ENCODE data around the gene USP10. TPM values are rescaled to one million over a fixed set of nuclear protein-coding genes. Genes with fewer than 3 reads are reported as not detected.

USP10 gene
- total and polyA plus RNA-seq, 2 donors (not counting 3 experiments of a cell fraction or from before 2014, with no cell fraction given): 84.0 to 115 TPM

- no peak for TF ChIP-seq CTCF (IDR thresholded peaks at IDR 0.05; ENCODE audit: extremely low read depth in 1 of 2, insufficient read depth in 1 of 2, low read depth in 1 of 2, low read length in 2 of 2)
- no peak for TF ChIP-seq POLR2A (IDR thresholded peaks at IDR 0.05; ENCODE audit: low read depth, low read length)
- TF ChIP-seq EZH2 (IDR thresholded peaks at IDR 0.05; ENCODE audit: borderline replicate concordance, low read depth, low read length, severe bottlenecking): no peak
- no peak for TF ChIP-seq JUN (IDR thresholded peaks at IDR 0.05; ENCODE audit: borderline replicate concordance, insufficient read depth, insufficient read length, low read depth)
- POLR2A ChIA-PET: no interaction called here
- H3K27ac ChIP-seq (ENCODE audit: insufficient read depth, low read depth, low read length): no peak overlapping the region
- CTCF ChIA-PET: interaction anchor here (0.8 to 1.1 kb wide), 2 partner anchors 19 to 35 kb away, joined by 3 read pairs; no protein-coding TSS in a partner anchor
- FAIRE-seq (no peak), DNase-seq (ENCODE audit: low read depth, low spot score) (no peak)
- H3K4me2 ChIP-seq (ENCODE audit: insufficient read depth, low read length): no peak overlapping the region
- H3K9ac ChIP-seq (replicated peaks; ENCODE audit: extremely low read depth, insufficient read depth, low read length): no peak overlapping the region
- no peaks in the 10 kb centered on the region for H3K9me1 ChIP-seq (replicated peaks; ENCODE audit: control insufficient read depth, extremely low read depth, insufficient read depth, low read length)
- no peak overlapping the region for H3K4me3 ChIP-seq (replicated peaks in 1 of 3; ENCODE audit: insufficient read depth in 1 of 3, low read depth in 1 of 3, low read length in 3 of 3)
- no peaks in the 10 kb centered on the region for H3K27me3 ChIP-seq (ENCODE audit: control insufficient read depth in 2 of 2, insufficient read depth in 2 of 2, low read length in 2 of 2)
- H3K79me2 ChIP-seq (ENCODE audit: control insufficient read depth, insufficient read depth, low read length): peaks cover 96% of the 10 kb centered on the region
- intact Hi-C loops (cut with micrococcal nuclease) (no loop called here), dilution Hi-C loops (cut with MboI; ENCODE audit: extremely low pct_ligation_motif_present, low sequenced_read_pairs) (no loop called here)
- H4K20me1 ChIP-seq (replicated peaks; ENCODE audit: control insufficient read depth, extremely low read depth, insufficient read depth, low read length): peaks cover 2% of the 10 kb centered on the region
- H3K9me3 ChIP-seq (replicated peaks; ENCODE audit: control insufficient read depth, insufficient read depth, low read length): no peaks in the 10 kb centered on the region
- BruUV-seq (replicated peaks): no TSS peak
- peaks cover 2% of the 10 kb centered on the region for H3K4me1 ChIP-seq (ENCODE audit: control insufficient read depth, extremely low read depth, insufficient read depth, low read length)
- H2AFZ ChIP-seq (ENCODE audit: low read depth, low read length): no peak overlapping the region
- H3K36me3 ChIP-seq (ENCODE audit: control insufficient read depth in 2 of 2, extremely low read depth in 1 of 2, insufficient read depth in 2 of 2, low read length in 2 of 2): no peaks in the 10 kb centered on the region
Observed at GRCh38 chr16:84706856-84707255, 7.1 kb downstream of the USP10 start.

GRCh38 chr16:84709609-84710008, 9.8 kb downstream of the USP10 start:
- DNase-seq (ENCODE audit: low read depth, low spot score): no peak
- Histone ChIP-seq H3K9me1 (replicated peaks; ENCODE audit: control insufficient read depth, extremely low read depth, insufficient read depth, low read length) (no peaks in the 10 kb centered on the region), H3K27ac (ENCODE audit: insufficient read depth, low read depth, low read length) (no peak overlapping the region), H2AFZ (ENCODE audit: low read depth, low read length) (no peak overlapping the region), H3K27me3 (ENCODE audit: control insufficient read depth in 2 of 2, insufficient read depth in 2 of 2, low read length in 2 of 2) (no peaks in the 10 kb centered on the region), H3K4me1 (ENCODE audit: control insufficient read depth, extremely low read depth, insufficient read depth, low read length) (no peaks in the 10 kb centered on the region), H3K36me3 (ENCODE audit: control insufficient read depth in 2 of 2, extremely low read depth in 1 of 2, insufficient read depth in 2 of 2, low read length in 2 of 2) (no peaks in the 10 kb centered on the region), H3K9ac (replicated peaks; ENCODE audit: extremely low read depth, insufficient read depth, low read length) (no peak overlapping the region), H4K20me1 (replicated peaks; ENCODE audit: control insufficient read depth, extremely low read depth, insufficient read depth, low read length) (no peaks in the 10 kb centered on the region), H3K4me3 (replicated peaks in 1 of 3; ENCODE audit: insufficient read depth in 1 of 3, low read depth in 1 of 3, low read length in 3 of 3) (no peak overlapping the region), H3K4me2 (ENCODE audit: insufficient read depth, low read length) (no peak overlapping the region), H3K9me3 (replicated peaks; ENCODE audit: control insufficient read depth, insufficient read depth, low read length) (no peaks in the 10 kb centered on the region), H3K79me2 (ENCODE audit: control insufficient read depth, insufficient read depth, low read length) (peaks cover 98% of the 10 kb centered on the region)
- BruUV-seq (replicated peaks): no TSS peak
- TF ChIP-seq EZH2 (IDR thresholded peaks at IDR 0.05; ENCODE audit: borderline replicate concordance, low read depth, low read length, severe bottlenecking) (no peak), FOS (IDR thresholded peaks at IDR 0.05; ENCODE audit: borderline replicate concordance, insufficient read depth, low read length) (no peak), POLR2AphosphoS5 (IDR thresholded peaks at IDR 0.05; ENCODE audit: insufficient read depth, low read depth, low read length) (no peak), POLR2A (IDR thresholded peaks at IDR 0.05; ENCODE audit: low read depth, low read length) (no peak), MAX (IDR thresholded peaks at IDR 0.05; ENCODE audit: insufficient read depth, insufficient read length) (no peak), MYC (IDR thresholded peaks at IDR 0.05; ENCODE audit: low read depth, low read length) (no peak), GATA2 (IDR thresholded peaks at IDR 0.05; ENCODE audit: insufficient read depth, insufficient read length, low read depth, low read length) (no peak), CTCF (IDR thresholded peaks at IDR 0.05; ENCODE audit: extremely low read depth in 1 of 2, insufficient read depth in 1 of 2, low read depth in 1 of 2, low read length in 2 of 2) (no peak)
- FAIRE-seq: no peak
- intact Hi-C loops (cut with micrococcal nuclease) (no loop called here), dilution Hi-C loops (cut with MboI; ENCODE audit: extremely low pct_ligation_motif_present, low sequenced_read_pairs) (no loop called here)
- POLR2A ChIA-PET: no interaction called here
- CTCF ChIA-PET: interaction anchor here (1.3 to 2.3 kb wide), 5 partner anchors 9 to 37 kb away, joined by 4 to 9 read pairs (median 6); no protein-coding TSS in a partner anchor

Measured in endothelial cell of umbilical vein (primary cell).